ENCODE results near the gene TENM4.
"Not testable (repeated sequence)": the region's sequence is repeated elsewhere in the genome, so short reads cannot be mapped to it uniquely, and the experiment has no call there.

DNA sequence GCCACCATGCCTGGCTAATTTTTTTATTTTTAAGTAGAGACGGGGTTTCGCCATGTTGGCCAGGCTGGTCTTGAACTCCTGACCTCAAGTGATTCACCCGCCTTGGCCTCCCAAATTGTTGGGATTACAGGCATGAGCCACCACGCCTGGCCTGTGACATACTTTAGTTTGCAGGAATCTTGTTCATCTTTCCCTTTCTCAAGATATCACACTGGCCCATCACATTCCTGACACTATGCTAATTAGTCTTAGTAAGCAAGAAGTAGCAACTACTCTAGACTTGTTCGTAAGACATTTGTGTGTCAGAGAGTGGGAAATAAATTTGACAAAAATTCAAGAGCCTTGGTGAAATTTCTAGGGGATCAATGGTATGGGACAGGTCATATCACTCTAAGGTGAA, 831.5 kb downstream of the TENM4 start:
- TF ChIP-seq, protein P1, sequence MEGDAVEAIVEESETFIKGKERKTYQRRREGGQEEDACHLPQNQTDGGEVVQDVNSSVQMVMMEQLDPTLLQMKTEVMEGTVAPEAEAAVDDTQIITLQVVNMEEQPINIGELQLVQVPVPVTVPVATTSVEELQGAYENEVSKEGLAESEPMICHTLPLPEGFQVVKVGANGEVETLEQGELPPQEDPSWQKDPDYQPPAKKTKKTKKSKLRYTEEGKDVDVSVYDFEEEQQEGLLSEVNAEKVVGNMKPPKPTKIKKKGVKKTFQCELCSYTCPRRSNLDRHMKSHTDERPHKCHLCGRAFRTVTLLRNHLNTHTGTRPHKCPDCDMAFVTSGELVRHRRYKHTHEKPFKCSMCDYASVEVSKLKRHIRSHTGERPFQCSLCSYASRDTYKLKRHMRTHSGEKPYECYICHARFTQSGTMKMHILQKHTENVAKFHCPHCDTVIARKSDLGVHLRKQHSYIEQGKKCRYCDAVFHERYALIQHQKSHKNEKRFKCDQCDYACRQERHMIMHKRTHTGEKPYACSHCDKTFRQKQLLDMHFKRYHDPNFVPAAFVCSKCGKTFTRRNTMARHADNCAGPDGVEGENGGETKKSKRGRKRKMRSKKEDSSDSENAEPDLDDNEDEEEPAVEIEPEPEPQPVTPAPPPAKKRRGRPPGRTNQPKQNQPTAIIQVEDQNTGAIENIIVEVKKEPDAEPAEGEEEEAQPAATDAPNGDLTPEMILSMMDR (IDR thresholded peaks at IDR 0.05), result not testable (repeated sequence)
- not testable (repeated sequence) for TF ChIP-seq POLR2AphosphoS5 (IDR thresholded peaks at IDR 0.05)
